HG03060 (cell line): ENCODE measurements around the gene HNRNPL.

Source experiments
- ATAC-seq: cut with Tn5 transposase; IDR thresholded peaks from one replicate; pipeline ENCODE4 v1.9.1; 2021; ENCODE audit warnings: low read depth, moderate number of reproducible peaks; ENCODE audit not compliant: unreplicated experiment

The HNRNPL gene

GRCh38 chr19:38846097-38846496 is 3.7 kb downstream of the HNRNPL start:
- ATAC-seq, result no peak

GRCh38 chr19:38845374-38846024 is 4.3 kb downstream of the HNRNPL start:
- no peak for ATAC-seq

- ATAC-seq, result no peak
Observed at GRCh38 chr19:38844093-38844686, 5.6 kb downstream of the HNRNPL start.

- no peak for ATAC-seq
Observed at GRCh38 chr19:38843175-38843758, 6.5 kb downstream of the HNRNPL start.

- no peak for ATAC-seq
Observed at GRCh38 chr19:38842439-38843174, 7.2 kb downstream of the HNRNPL start.

- no peak for ATAC-seq
Observed at GRCh38 chr19:38841787-38842438, 7.9 kb downstream of the HNRNPL start.

GRCh38 chr19:38841180-38841766 is 8.5 kb downstream of the HNRNPL start:
- no peak for ATAC-seq

- no peak for ATAC-seq
Observed at GRCh38 chr19:38840583-38840968, 9.2 kb downstream of the HNRNPL start.

- no peak for ATAC-seq
Observed at GRCh38 chr19:38839816-38840582, 9.8 kb downstream of the HNRNPL start.

GRCh38 chr19:38838986-38839761 is 10.6 kb downstream of the HNRNPL start:
- no peak for ATAC-seq

GRCh38 chr19:38838208-38838985 is 11.4 kb downstream of the HNRNPL start:
- no peak for ATAC-seq

GRCh38 chr19:38837656-38838121 is 12.1 kb downstream of the HNRNPL start:
- no peak for ATAC-seq

GRCh38 chr19:38836983-38837626 is 12.7 kb downstream of the HNRNPL start:
- no peak for ATAC-seq

GRCh38 chr19:38836159-38836982 is 13.4 kb downstream of the HNRNPL start:
- no peak for ATAC-seq

- ATAC-seq, result no peak
Observed at GRCh38 chr19:38834590-38834989, 15.2 kb downstream of the HNRNPL start.

GRCh38 chr19:38834104-38834490 is 15.7 kb downstream of the HNRNPL start:
- ATAC-seq, result no peak

GRCh38 chr19:38833092-38833425 is 16.7 kb downstream of the HNRNPL start:
- ATAC-seq, result no peak
